Calu3 (cell line): Measurements from ENCODE around the gene KDM3B. TPM values are rescaled to one million over a fixed set of nuclear protein-coding genes. Genes with fewer than 3 reads are reported as not detected.
"Not testable (repeated sequence)": the region's sequence is repeated elsewhere in the genome, so short reads cannot be mapped to it uniquely, and the experiment has no call there.

ENCODE experiments used
- BruUV-seq: library from RNA; stranded (reverse); fragments of 400-500 nt; replicated peaks from 2 replicates; lab custom pipeline; 2021; lab: Mats Ljungman, UMichigan
- CTCF ChIA-PET: fragments of 300-600 bp; sonication (Branson Sonifier 250); formaldehyde crosslinking; loops from one replicate; lab custom pipeline; 2022; ENCODE audit warnings: antibody characterized with exemption; lab: Charles Lee
- DNase-seq: peaks from one replicate; pipeline ENCODE4 v3.0.0; 2022
- H3K27ac Mint-ChIP-seq: one replicate; pipeline ENCODE4 v1.8.0; 2022; ENCODE audit warnings: mixed read lengths; ENCODE audit not compliant: unreplicated experiment
- H3K27me3 Mint-ChIP-seq: one replicate; pipeline ENCODE4 v1.8.0; 2022; ENCODE audit warnings: mixed read lengths; ENCODE audit not compliant: unreplicated experiment
- H3K36me3 Mint-ChIP-seq: one replicate; pipeline ENCODE4 v1.8.0; 2022; ENCODE audit warnings: mild to moderate bottlenecking, moderate library complexity, mixed read lengths; ENCODE audit not compliant: insufficient read depth, unreplicated experiment
- H3K4me1 Mint-ChIP-seq: one replicate; pipeline ENCODE4 v1.8.0; 2022; ENCODE audit warnings: mild to moderate bottlenecking, low read depth, mixed read lengths; ENCODE audit not compliant: unreplicated experiment
- H3K4me3 Mint-ChIP-seq: one replicate; pipeline ENCODE4 v1.8.0; 2022; ENCODE audit warnings: mild to moderate bottlenecking, low read depth, moderate library complexity, mixed read lengths; ENCODE audit not compliant: unreplicated experiment
- H3K9me3 Mint-ChIP-seq: one replicate; pipeline ENCODE4 v1.8.0; 2022; ENCODE audit warnings: low read depth, mixed read lengths; ENCODE audit not compliant: unreplicated experiment
- CTCF ChIP-seq: fragments of 200-600 bp; IDR thresholded peaks from one replicate; pipeline ENCODE4 v1.8.0; 2022; ENCODE audit warnings: antibody characterized with exemption; ENCODE audit not compliant: unreplicated experiment
- intact Hi-C: fragments of 100-400 bp; cut with micrococcal nuclease; formaldehyde crosslinking; loops from one replicate; pipeline ENCODE4 v1.10.0; 2022; ENCODE audit not compliant: unreplicated experiment
- total RNA-seq: library from RNA; stranded (reverse); gene quantifications from 2 replicates; pipeline ENCODE4 v1.2.3, GENCODE V29; 2022

Gene KDM3B
- total RNA-seq, 1 experiment from 2014 or later: 73.5 TPM

- BruUV-seq: no TSS peak
Measured at GRCh38 chr5:138389332-138389731, 36.8 kb downstream of the KDM3B start.

GRCh38 chr5:138389911-138390310, 37.4 kb downstream of the KDM3B start:
- H3K27me3 Mint-ChIP-seq, intact Hi-C loops, CTCF ChIA-PET, DNase-seq, H3K4me3 Mint-ChIP-seq, H3K27ac Mint-ChIP-seq, H3K4me1 Mint-ChIP-seq, H3K9me3 Mint-ChIP-seq, BruUV-seq: not testable (repeated sequence)
- peaks cover 41% of the 10 kb centered on the region for H3K36me3 Mint-ChIP-seq

More at GRCh38 chr5:138389332-138389731, 36.8 kb downstream of the KDM3B start:
- no peaks in the 10 kb centered on the region for H3K4me1 Mint-ChIP-seq
- CTCF ChIA-PET: interaction anchor here (1.5 kb wide), 1 partner anchor 36 kb away, joined by 3 read pairs; the partner anchor contains the start of gene KDM3B
- no peaks in the 10 kb centered on the region for H3K27me3 Mint-ChIP-seq
- intact Hi-C loops: no loop called here
- no peak for TF ChIP-seq CTCF
- H3K27ac Mint-ChIP-seq: no peak overlapping the region
- no peak overlapping the region for H3K4me3 Mint-ChIP-seq
- H3K9me3 Mint-ChIP-seq: no peaks in the 10 kb centered on the region
- DNase-seq: no peak
- peaks cover 41% of the 10 kb centered on the region for H3K36me3 Mint-ChIP-seq

GRCh38 chr5:138391859-138392386, 39.4 kb downstream of the KDM3B start:
- Mint-ChIP-seq H3K36me3 (peaks cover 31% of the 10 kb centered on the region), H3K4me3 (no peak overlapping the region), H3K27ac (no peak overlapping the region), H3K4me1 (no peaks in the 10 kb centered on the region), H3K9me3 (no peaks in the 10 kb centered on the region), H3K27me3 (no peaks in the 10 kb centered on the region)
- CTCF ChIA-PET: interaction anchor here (0.6 kb wide), 1 partner anchor 58 kb away, joined by 3 read pairs; no protein-coding TSS in a partner anchor
- BruUV-seq: no TSS peak
- DNase-seq: no peak
- intact Hi-C loops: no loop called here
- TF ChIP-seq CTCF: no peak

- CTCF ChIA-PET: no interaction called here
- DNase-seq: no peak
- no peak overlapping the region for H3K27ac Mint-ChIP-seq
- no peaks in the 10 kb centered on the region for H3K27me3 Mint-ChIP-seq
- TF ChIP-seq CTCF: no peak
- H3K9me3 Mint-ChIP-seq: no peaks in the 10 kb centered on the region
- H3K36me3 Mint-ChIP-seq: peaks cover 40% of the 10 kb centered on the region
- no TSS peak for BruUV-seq
- no peak overlapping the region for H3K4me3 Mint-ChIP-seq
- intact Hi-C loops: no loop called here
- H3K4me1 Mint-ChIP-seq: no peaks in the 10 kb centered on the region
Measured at GRCh38 chr5:138402640-138403039, 50.2 kb downstream of the KDM3B start.

GRCh38 chr5:138408023-138408422, 55.5 kb downstream of the KDM3B start:
- no peaks in the 10 kb centered on the region for H3K27me3 Mint-ChIP-seq
- H3K4me3 Mint-ChIP-seq: no peak overlapping the region
- H3K27ac Mint-ChIP-seq: no peak overlapping the region
- BruUV-seq: no TSS peak
- TF ChIP-seq CTCF: no peak
- H3K4me1 Mint-ChIP-seq: no peaks in the 10 kb centered on the region
- H3K36me3 Mint-ChIP-seq: peaks cover 35% of the 10 kb centered on the region
- H3K9me3 Mint-ChIP-seq: peaks cover 5% of the 10 kb centered on the region
- CTCF ChIA-PET: interaction anchor here (0.8 kb wide), 1 partner anchor 18 kb away, joined by 4 read pairs; no protein-coding TSS in a partner anchor
- intact Hi-C loops: no loop called here
- DNase-seq: no peak
